Neural cell (in vitro differentiated cells): ENCODE results near the gene WIPI1.

Source experiments
- EP300 ChIP-seq: fragments of 450-650 bp; conservative IDR thresholded peaks from 2 replicates; pipeline ENCODE4 v1.6.1; 2014; ENCODE audit warnings: antibody characterized with exemption, mild to moderate bottlenecking, moderate library complexity; ENCODE audit not compliant: poor library complexity, severe bottlenecking
- EZH2 ChIP-seq: fragments of 200-600, 300-800 bp; shearing (Covaris generic), sonication (generic); IDR thresholded peaks from 2 replicates; pipeline ENCODE4 v1.6.1; 2014; ENCODE audit warnings: antibody characterized with exemption, low read length, borderline replicate concordance, mild to moderate bottlenecking; ENCODE audit not compliant: insufficient read depth, poor library complexity, severe bottlenecking
- MXI1 ChIP-seq: fragments of 450-650 bp; conservative IDR thresholded peaks from 2 replicates; pipeline ENCODE4 v1.6.1; 2014; ENCODE audit warnings: antibody characterized with exemption, mild to moderate bottlenecking; ENCODE audit not compliant: poor library complexity, severe bottlenecking
- RAD21 ChIP-seq: fragments of 450-650 bp; conservative IDR thresholded peaks from 2 replicates; pipeline ENCODE4 v1.6.1; 2014; ENCODE audit warnings: antibody characterized with exemption, mild to moderate bottlenecking, moderate library complexity
- TAF1 ChIP-seq: IDR thresholded peaks from 2 replicates; pipeline ENCODE4 v1.6.1; 2012; ENCODE audit warnings: low read depth
- TF ChIP-seq, protein P1 (sequence below): IDR thresholded peaks from 2 replicates; pipeline ENCODE4 v1.6.1; 2012; ENCODE audit warnings: borderline replicate concordance
- TF ChIP-seq, protein P2 (sequence below): fragments of 450-650 bp; IDR thresholded peaks from 2 replicates; pipeline ENCODE4 v1.5.1; 2014; ENCODE audit warnings: antibody characterized with exemption, mild to moderate bottlenecking, moderate library complexity; ENCODE audit not compliant: poor library complexity, severe bottlenecking

DNA sequence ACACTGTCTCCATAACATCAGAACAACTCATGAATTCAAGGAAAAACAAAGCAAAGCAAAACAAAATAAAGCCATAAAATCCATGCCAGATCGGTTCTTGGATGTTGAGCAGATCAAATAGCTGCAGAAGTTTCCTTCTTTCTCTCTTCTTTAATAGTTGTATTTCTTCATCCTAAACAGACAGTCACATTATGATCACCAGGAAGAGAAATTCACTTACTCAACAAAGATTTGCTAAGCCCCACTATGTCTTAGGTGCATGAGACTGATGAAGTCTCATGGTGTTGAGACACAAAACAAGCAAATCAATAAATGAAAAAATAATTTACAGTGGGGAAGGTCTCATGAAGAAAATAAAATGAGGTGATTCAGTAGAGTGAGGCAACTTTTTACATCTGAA is 72.8 kb downstream of the WIPI1 start:
- no peak for TF ChIP-seq MXI1
- TF ChIP-seq, protein P1, sequence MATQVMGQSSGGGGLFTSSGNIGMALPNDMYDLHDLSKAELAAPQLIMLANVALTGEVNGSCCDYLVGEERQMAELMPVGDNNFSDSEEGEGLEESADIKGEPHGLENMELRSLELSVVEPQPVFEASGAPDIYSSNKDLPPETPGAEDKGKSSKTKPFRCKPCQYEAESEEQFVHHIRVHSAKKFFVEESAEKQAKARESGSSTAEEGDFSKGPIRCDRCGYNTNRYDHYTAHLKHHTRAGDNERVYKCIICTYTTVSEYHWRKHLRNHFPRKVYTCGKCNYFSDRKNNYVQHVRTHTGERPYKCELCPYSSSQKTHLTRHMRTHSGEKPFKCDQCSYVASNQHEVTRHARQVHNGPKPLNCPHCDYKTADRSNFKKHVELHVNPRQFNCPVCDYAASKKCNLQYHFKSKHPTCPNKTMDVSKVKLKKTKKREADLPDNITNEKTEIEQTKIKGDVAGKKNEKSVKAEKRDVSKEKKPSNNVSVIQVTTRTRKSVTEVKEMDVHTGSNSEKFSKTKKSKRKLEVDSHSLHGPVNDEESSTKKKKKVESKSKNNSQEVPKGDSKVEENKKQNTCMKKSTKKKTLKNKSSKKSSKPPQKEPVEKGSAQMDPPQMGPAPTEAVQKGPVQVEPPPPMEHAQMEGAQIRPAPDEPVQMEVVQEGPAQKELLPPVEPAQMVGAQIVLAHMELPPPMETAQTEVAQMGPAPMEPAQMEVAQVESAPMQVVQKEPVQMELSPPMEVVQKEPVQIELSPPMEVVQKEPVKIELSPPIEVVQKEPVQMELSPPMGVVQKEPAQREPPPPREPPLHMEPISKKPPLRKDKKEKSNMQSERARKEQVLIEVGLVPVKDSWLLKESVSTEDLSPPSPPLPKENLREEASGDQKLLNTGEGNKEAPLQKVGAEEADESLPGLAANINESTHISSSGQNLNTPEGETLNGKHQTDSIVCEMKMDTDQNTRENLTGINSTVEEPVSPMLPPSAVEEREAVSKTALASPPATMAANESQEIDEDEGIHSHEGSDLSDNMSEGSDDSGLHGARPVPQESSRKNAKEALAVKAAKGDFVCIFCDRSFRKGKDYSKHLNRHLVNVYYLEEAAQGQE = no peak
- no peak for TF ChIP-seq TAF1
- TF ChIP-seq, protein P2, sequence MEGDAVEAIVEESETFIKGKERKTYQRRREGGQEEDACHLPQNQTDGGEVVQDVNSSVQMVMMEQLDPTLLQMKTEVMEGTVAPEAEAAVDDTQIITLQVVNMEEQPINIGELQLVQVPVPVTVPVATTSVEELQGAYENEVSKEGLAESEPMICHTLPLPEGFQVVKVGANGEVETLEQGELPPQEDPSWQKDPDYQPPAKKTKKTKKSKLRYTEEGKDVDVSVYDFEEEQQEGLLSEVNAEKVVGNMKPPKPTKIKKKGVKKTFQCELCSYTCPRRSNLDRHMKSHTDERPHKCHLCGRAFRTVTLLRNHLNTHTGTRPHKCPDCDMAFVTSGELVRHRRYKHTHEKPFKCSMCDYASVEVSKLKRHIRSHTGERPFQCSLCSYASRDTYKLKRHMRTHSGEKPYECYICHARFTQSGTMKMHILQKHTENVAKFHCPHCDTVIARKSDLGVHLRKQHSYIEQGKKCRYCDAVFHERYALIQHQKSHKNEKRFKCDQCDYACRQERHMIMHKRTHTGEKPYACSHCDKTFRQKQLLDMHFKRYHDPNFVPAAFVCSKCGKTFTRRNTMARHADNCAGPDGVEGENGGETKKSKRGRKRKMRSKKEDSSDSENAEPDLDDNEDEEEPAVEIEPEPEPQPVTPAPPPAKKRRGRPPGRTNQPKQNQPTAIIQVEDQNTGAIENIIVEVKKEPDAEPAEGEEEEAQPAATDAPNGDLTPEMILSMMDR = no peak
- TF ChIP-seq RAD21 = no peak
- TF ChIP-seq EZH2 = no peak
- TF ChIP-seq EP300 = no peak
